SK-N-SH (cell line): ENCODE measurements around the gene NRGN. TPM values are rescaled to one million over a fixed set of nuclear protein-coding genes. Genes with fewer than 3 reads are reported as not detected.

Experiments used
- CTCF ChIA-PET: fragments of 300-600, 350-600 bp; formaldehyde crosslinking; extraction: SDS; loops from one replicate; lab custom pipeline; 2021; lab: Yijun Ruan, JAX
- POLR2A ChIA-PET: fragments of 350-600 bp; sonication (Branson Sonifier 250); formaldehyde crosslinking; extraction: SDS; loops from one replicate; lab custom pipeline; 2020; ENCODE audit warnings: antibody characterized with exemption, inconsistent platforms; lab: Yijun Ruan, JAX
- DNase-seq: peaks from one replicate; pipeline ENCODE4 v3.0.0; 2012
- H2AFZ ChIP-seq: fragments of 200-600 bp; sonication (generic); 2 replicates; pipeline ENCODE4 v1.8.1; 2016; ENCODE audit warnings: antibody characterized with exemption, mild to moderate bottlenecking, low read depth
- H3F3A ChIP-seq: fragments of 200-600 bp; sonication (generic); replicated peaks from 2 replicates; pipeline ENCODE3; 2016; ENCODE audit warnings: antibody characterized with exemption, mild to moderate bottlenecking; ENCODE audit not compliant: insufficient read depth
- H3K27ac ChIP-seq, 2 experiments: fragments of 200-500 bp in 1 of 2; fragments of 200-600 bp in 1 of 2; sonication (Bioruptor generic) in 1 of 2; sonication (generic), shearing (Covaris generic) in 1 of 2; 2 replicates each; pipeline versions ENCODE4 v1.5.1 to v1.6.1; 2014 to 2016; ENCODE audit warnings: low read depth in 2 of 2, inconsistent platforms in 1 of 2, low read length in 1 of 2, mild to moderate bottlenecking in 1 of 2, mixed read lengths in 1 of 2
- H3K27me3 ChIP-seq: fragments of 200-600 bp; sonication (generic), shearing (Covaris generic); 2 replicates; pipeline ENCODE4 v1.6.1; 2016; ENCODE audit warnings: mixed run types; ENCODE audit not compliant: insufficient read depth
- H3K36me3 ChIP-seq, 2 experiments: fragments of 200-500 bp in 1 of 2; fragments of 200-600 bp in 1 of 2; sonication (Bioruptor generic) in 1 of 2; sonication (generic) in 1 of 2; replicated peaks in 1 of 2; 2 replicates each; pipeline versions ENCODE3 to v1.5.1; 2014 to 2016; ENCODE audit warnings: low read length in 1 of 2, mild to moderate bottlenecking in 1 of 2; ENCODE audit not compliant: insufficient read depth in 2 of 2, control insufficient read depth in 1 of 2
- H3K4me1 ChIP-seq, 2 experiments: fragments of 200-500 bp in 1 of 2; fragments of 200-600 bp in 1 of 2; sonication (Bioruptor generic) in 1 of 2; sonication (generic), shearing (Covaris generic) in 1 of 2; 2 replicates each; pipeline versions ENCODE4 v1.5.1 to v1.6.1; 2014 to 2016; ENCODE audit warnings: low read depth in 1 of 2, low read length in 1 of 2, mixed run types in 1 of 2; ENCODE audit not compliant: insufficient read depth in 2 of 2, control insufficient read depth in 1 of 2
- H3K4me2 ChIP-seq: fragments of 200-600 bp; sonication (generic), shearing (Covaris generic); 2 replicates; pipeline ENCODE4 v1.6.1; 2017; ENCODE audit warnings: mixed run types
- H3K4me3 ChIP-seq, 2 experiments: fragments of 200-500 bp in 1 of 2; fragments of 200-600 bp in 1 of 2; sonication (Bioruptor generic) in 1 of 2; sonication (generic), shearing (Covaris generic) in 1 of 2; 2 replicates each; pipeline versions ENCODE4 v1.5.1 to v1.8.1; 2014 to 2016; ENCODE audit warnings: low read depth in 2 of 2, inconsistent platforms in 1 of 2, low read length in 1 of 2, mild to moderate bottlenecking in 1 of 2, mixed read lengths in 1 of 2, moderate library complexity in 1 of 2
- H3K79me2 ChIP-seq: fragments of 200-600 bp; sonication (generic); 2 replicates; pipeline ENCODE4 v1.8.1; 2017; ENCODE audit warnings: mild to moderate bottlenecking; ENCODE audit not compliant: insufficient read depth
- H3K9ac ChIP-seq: fragments of 200-600 bp; sonication (generic); 2 replicates; pipeline ENCODE4 v1.6.1; 2017; ENCODE audit warnings: mixed run types
- H3K9me2 ChIP-seq: fragments of 200-600 bp; sonication (generic); 2 replicates; pipeline ENCODE4 v1.6.1; 2017; ENCODE audit warnings: mixed run types
- H3K9me3 ChIP-seq: fragments of 200-600 bp; sonication (generic); 2 replicates; pipeline ENCODE4 v1.6.1; 2017; ENCODE audit warnings: mixed run types, mild to moderate bottlenecking, moderate library complexity
- H4K20me1 ChIP-seq: fragments of 200-600 bp; sonication (generic); 2 replicates; pipeline ENCODE4 v1.6.1; 2017; ENCODE audit warnings: mild to moderate bottlenecking, mixed run types; ENCODE audit not compliant: insufficient read depth
- CHD2 ChIP-seq: fragments of 150-350 bp; IDR thresholded peaks from 2 replicates; pipeline ENCODE4 v1.6.1; 2018; ENCODE audit warnings: low read length; ENCODE audit not compliant: partially characterized antibody
- CTCF ChIP-seq: fragments of 200-600 bp; sonication (generic); IDR thresholded peaks from 2 replicates; pipeline ENCODE4 v1.6.1; 2017; ENCODE audit warnings: antibody characterized with exemption, mild to moderate bottlenecking, moderate library complexity
- EZH2phosphoT487 ChIP-seq: fragments of 200-600 bp; sonication (generic); IDR thresholded peaks from 2 replicates; pipeline ENCODE4 v1.6.1; 2017; ENCODE audit warnings: low read depth, mixed run types, mild to moderate bottlenecking, antibody characterized with exemption, moderate library complexity, borderline replicate concordance
- FOXJ3 ChIP-seq: sonication (generic); formaldehyde crosslinking; IDR thresholded peaks from 2 replicates; pipeline ENCODE4 v1.5.1; 2020; ENCODE audit warnings: mild to moderate bottlenecking, missing genetic modification reagents
- FOXM1 ChIP-seq: IDR thresholded peaks from 2 replicates; pipeline ENCODE4 v1.4.0; 2012; ENCODE audit warnings: low read depth, mild to moderate bottlenecking
- GABPA ChIP-seq: IDR thresholded peaks from 2 replicates; pipeline ENCODE4 v1.4.0; 2012; ENCODE audit warnings: low read depth, mild to moderate bottlenecking
- GATA2 ChIP-seq: sonication (generic); formaldehyde crosslinking; IDR thresholded peaks from 2 replicates; pipeline ENCODE4 v1.5.0; 2020; ENCODE audit warnings: mild to moderate bottlenecking, missing genetic modification reagents
- JUND ChIP-seq: IDR thresholded peaks from 2 replicates; pipeline ENCODE4 v1.4.0; 2012
- NRF1 ChIP-seq: IDR thresholded peaks from 2 replicates; pipeline ENCODE4 v1.6.1; 2012; ENCODE audit warnings: low read depth, mild to moderate bottlenecking, low read length
- PBX3 ChIP-seq: IDR thresholded peaks from 2 replicates; pipeline ENCODE4; 2012
- RAD21 ChIP-seq: IDR thresholded peaks from 2 replicates; pipeline ENCODE4 v1.6.1; 2012; ENCODE audit warnings: mild to moderate bottlenecking, low read length
- RXRA ChIP-seq: IDR thresholded peaks from 2 replicates; pipeline ENCODE4 v1.4.0; 2012; ENCODE audit warnings: low read depth, mild to moderate bottlenecking, borderline replicate concordance
- SIN3A ChIP-seq: IDR thresholded peaks from 2 replicates; pipeline ENCODE4 v1.6.1; 2012; ENCODE audit warnings: low read depth, mild to moderate bottlenecking, low read length, moderate library complexity, borderline replicate concordance
- TAF1 ChIP-seq: IDR thresholded peaks from 2 replicates; pipeline ENCODE4 v1.6.1; 2012; ENCODE audit warnings: low read depth, mild to moderate bottlenecking, low read length, moderate library complexity, borderline replicate concordance
- TCF12 ChIP-seq: IDR thresholded peaks from 2 replicates; pipeline ENCODE4 v1.4.0; 2012
- YY1 ChIP-seq: IDR thresholded peaks from 2 replicates; pipeline ENCODE4 v1.4.0; 2012; ENCODE audit warnings: low read depth, mild to moderate bottlenecking
- ZBTB33 ChIP-seq: IDR thresholded peaks from 2 replicates; pipeline ENCODE4 v1.4.0; 2012; ENCODE audit warnings: low read depth, borderline replicate concordance
- WGBS: methylation state at CpG from one replicate; pipeline ENCODE4 v1.1.6; 2017; ENCODE audit warnings: low lambda C conversion rate; 5-methylcytosine and 5-hydroxymethylcytosine counted together
- polyA plus RNA-seq, 3 experiments: library from polyadenylated mRNA; depleted of rRNA; stranded (reverse); fragments of >200 nt; gene quantifications; 2 replicates each; pipeline ENCODE4 v1.2.3, GENCODE V29; 2012

The NRGN gene
- polyA plus RNA-seq, 1 of the 3 experiments (the other 2 are of a cell fraction), result 6.8 TPM

GRCh38 chr11:124751391-124751740 is 11.6 kb downstream of the NRGN start:
- DNase-seq, result peak; percentile 33
- 82% methylated on average over 10 of the region's 11 CpGs for WGBS
- CTCF ChIA-PET, result interaction anchor here (0.7 to 5.3 kb wide), 5 partner anchors 11 to 125 kb away, joined by 3 to 31 read pairs (median 3); partner anchors contain the start of genes ESAM, MSANTD2 and NRGN

GRCh38 chr11:124751741-124752470 is 12.2 kb downstream of the NRGN start, which contains the start of gene VSIG2:
Gene VSIG2, minus strand, starts transcription at chr11:124752255. Its CDS starts 118 bp downstream, at chr11:124752137.
- Histone ChIP-seq H3K79me2 (no peaks in the 10 kb centered on the region), H3K4me3 (no peak within 1 kb of the TSS), H3K9me3 (no peaks in the 10 kb centered on the region), H3K4me1 (no peaks in the 10 kb centered on the region), H2AFZ (no peak within 1 kb of the TSS), H3K27ac (no peak within 1 kb of the TSS), H4K20me1 (no peaks in the 10 kb centered on the region), H3K36me3 (no peaks in the 10 kb centered on the region), H3F3A (peaks cover 6% of the 10 kb centered on the region), H3K27me3 (no peaks in the 10 kb centered on the region), H3K4me2 (no peak within 1 kb of the TSS), H3K9ac (no peak within 1 kb of the TSS), H3K9me2 (no peaks in the 10 kb centered on the region)
- ChIA-PET POLR2A (interaction anchor here (0.7 kb wide), 1 partner anchor 10 kb away, joined by 3 read pairs; no protein-coding TSS in a partner anchor), CTCF (interaction anchor here (0.7 to 5.3 kb wide), 9 partner anchors 11 to 125 kb away, joined by 3 to 31 read pairs (median 4); partner anchors contain the start of genes ESAM, MSANTD2 and NRGN)
- WGBS, result 85% methylated on average over 24 of the region's 42 CpGs
- DNase-seq, result peak; percentile 32
- TF ChIP-seq ZBTB33 (no peak), GABPA (no peak), RXRA (no peak), RAD21 (no peak), EZH2phosphoT487 (no peak), SIN3A (no peak), PBX3 (no peak), NRF1 (no peak), TAF1 (no peak), FOXJ3 (CRISPR knock-in tag) (no peak), CHD2 (no peak), GATA2 (CRISPR knock-in tag) (no peak), TCF12 (no peak), YY1 (no peak), JUND (no peak)

More at GRCh38 chr11:124751391-124751740, 11.6 kb downstream of the NRGN start:
- H3K27me3 ChIP-seq, result no peaks in the 10 kb centered on the region
- peaks cover 9% of the 10 kb centered on the region for H3F3A ChIP-seq
- no peak overlapping the region for H2AFZ ChIP-seq
- no peaks in the 10 kb centered on the region for H3K9me3 ChIP-seq
- no peaks in the 10 kb centered on the region for H3K79me2 ChIP-seq
- no peak for TF ChIP-seq FOXM1
- no peak for TF ChIP-seq CTCF
- H3K4me1 ChIP-seq, result no peaks in the 10 kb centered on the region
- H3K27ac ChIP-seq, result no peak overlapping the region
- no peaks in the 10 kb centered on the region for H4K20me1 ChIP-seq
- H3K36me3 ChIP-seq, result no peaks in the 10 kb centered on the region
- POLR2A ChIA-PET, result no interaction called here
- no peak overlapping the region for H3K4me2 ChIP-seq
- H3K9me2 ChIP-seq, result no peaks in the 10 kb centered on the region
- no peak overlapping the region for H3K9ac ChIP-seq
- H3K4me3 ChIP-seq, result no peak overlapping the region
